HG03280 (cell line): ENCODE results near the gene TEKT5.
"Not testable (repeated sequence)": the region's sequence is repeated elsewhere in the genome, so short reads cannot be mapped to it uniquely, and the experiment has no call there.

Experiments
- ATAC-seq: cut with Tn5 transposase; IDR thresholded peaks from one replicate; pipeline ENCODE4 v1.9.1; 2021; ENCODE audit warnings: mild to moderate bottlenecking, moderate library complexity; ENCODE audit not compliant: unreplicated experiment

Gene TEKT5

GRCh38 chr16:10685709-10686108, 9.0 kb downstream of the TEKT5 start:
- ATAC-seq: no peak

- ATAC-seq: no peak
Observed at GRCh38 chr16:10684511-10685151, 10.1 kb downstream of the TEKT5 start.

- ATAC-seq: no peak
Observed at GRCh38 chr16:10683170-10683569, 11.6 kb downstream of the TEKT5 start.

- no peak for ATAC-seq
Observed at GRCh38 chr16:10682604-10683003, 12.1 kb downstream of the TEKT5 start.

- ATAC-seq: no peak
Observed at GRCh38 chr16:10681310-10682308, 13.1 kb downstream of the TEKT5 start.

- ATAC-seq: no peak
Observed at GRCh38 chr16:10679921-10680320, 14.8 kb downstream of the TEKT5 start.

GRCh38 chr16:10679441-10679840, 15.3 kb downstream of the TEKT5 start:
- ATAC-seq: not testable (repeated sequence)

GRCh38 chr16:10678655-10679054, 16.1 kb downstream of the TEKT5 start:
- no peak for ATAC-seq

- ATAC-seq: no peak
Observed at GRCh38 chr16:10676284-10676683, 18.4 kb downstream of the TEKT5 start.

- no peak for ATAC-seq
Observed at GRCh38 chr16:10675861-10676260, 18.9 kb downstream of the TEKT5 start.

- ATAC-seq: no peak
Observed at GRCh38 chr16:10675216-10675615, 19.5 kb downstream of the TEKT5 start.

GRCh38 chr16:10671729-10672128, 23.0 kb downstream of the TEKT5 start:
- no peak for ATAC-seq

GRCh38 chr16:10669791-10670190, 24.9 kb downstream of the TEKT5 start:
- no peak for ATAC-seq

- no peak for ATAC-seq
Observed at GRCh38 chr16:10668322-10669045, 26.2 kb downstream of the TEKT5 start.

- ATAC-seq: no peak
Observed at GRCh38 chr16:10667239-10667638, 27.5 kb downstream of the TEKT5 start.

- ATAC-seq: no peak
Observed at GRCh38 chr16:10666291-10666690, 28.4 kb downstream of the TEKT5 start.

- ATAC-seq: no peak
Observed at GRCh38 chr16:10665166-10665565, 29.6 kb downstream of the TEKT5 start.

- no peak for ATAC-seq
Observed at GRCh38 chr16:10664720-10665126, 30.0 kb downstream of the TEKT5 start.

- ATAC-seq: no peak
Observed at GRCh38 chr16:10663744-10664143, 31.0 kb downstream of the TEKT5 start.

- no peak for ATAC-seq
Observed at GRCh38 chr16:10663146-10663545, 31.6 kb downstream of the TEKT5 start.

- ATAC-seq: no peak
Observed at GRCh38 chr16:10662212-10662611, 32.5 kb downstream of the TEKT5 start.
